ENCODE measurements around the gene TAS2R60. TPM values are rescaled to one million over a fixed set of nuclear protein-coding genes. Genes with fewer than 3 reads are reported as not detected.

TAS2R60 gene
- total RNA-seq, 1 experiment from 2014 or later: not detected

- H3K4ac ChIP-seq (ENCODE audit: low read depth, low read length): no peak overlapping the region
- peaks cover 8% of the 10 kb centered on the region for H3K4me1 ChIP-seq (ENCODE audit: insufficient read depth, low read length)
- H3K23ac ChIP-seq (ENCODE audit: insufficient read length, low read depth, low read length): no peak overlapping the region
- no peak overlapping the region for H4K5ac ChIP-seq (ENCODE audit: insufficient read length, low read depth, low read length)
- no peaks in the 10 kb centered on the region for H3K9me3 ChIP-seq (ENCODE audit: control insufficient read depth, low read depth, low read length)
- H2BK15ac ChIP-seq (ENCODE audit: low read depth, low read length): no peak overlapping the region
- no peak overlapping the region for H3T11ph ChIP-seq (ENCODE audit: low read length)
- H3K9me3 Mint-ChIP-seq: peaks cover 5 to 28% of the 10 kb centered on the region in 2 experiments; a peak in 4 of 5 replicates
- H3K18ac ChIP-seq (ENCODE audit: insufficient read length, low read depth, low read length): no peak overlapping the region
- no peak overlapping the region for H2BK5ac ChIP-seq (ENCODE audit: insufficient read length, low read length)
- H2AFZ ChIP-seq (ENCODE audit: low read length): no peak overlapping the region
- H2BK20ac ChIP-seq (ENCODE audit: low read depth, low read length, poor library complexity, severe bottlenecking): no peak overlapping the region
- DNase-seq: no peak
- H4K91ac ChIP-seq (ENCODE audit: insufficient read length, low read depth, low read length): no peak overlapping the region
- H3K27me3 ChIP-seq (ENCODE audit: insufficient read depth, low read length): no peaks in the 10 kb centered on the region
- H3K27ac Mint-ChIP-seq: peak overlapping the region; percentile 29 to 75 (median 74); a peak in 6 of 7 replicates
- H4K8ac ChIP-seq (replicated peaks; ENCODE audit: insufficient read length, low read depth, low read length): no peak overlapping the region
- no peaks in the 10 kb centered on the region for H4K20me1 ChIP-seq (ENCODE audit: control insufficient read depth, insufficient read depth, insufficient read length)
- H3K79me2 ChIP-seq (ENCODE audit: insufficient read depth, low read length): no peaks in the 10 kb centered on the region
- no peak overlapping the region for H3K14ac ChIP-seq (ENCODE audit: insufficient read depth, low read length)
- no peak for TF ChIP-seq CTCF (conservative IDR thresholded peaks at IDR 0.05)
- no peak overlapping the region for H3K4me2 ChIP-seq (ENCODE audit: insufficient read depth, insufficient read length, low read length)
- peaks cover 14 to 30% (median 24%) of the 10 kb centered on the region in 3 experiments for H3K36me3 Mint-ChIP-seq (ENCODE audit: insufficient read depth in 1 of 3, low read depth in 3 of 3)
- no CpG with 5 or more reads among the region's 1 CpG for WGBS (ENCODE audit: extremely low coverage, insufficient read length, low lambda C conversion rate)
- peaks cover 35 to 39% of the 10 kb centered on the region in 2 experiments for H3K4me1 Mint-ChIP-seq
- H3K4me3 Mint-ChIP-seq: peak overlapping the region in 1 of 2 experiments; percentile 30; a peak in 1 of 5 replicates
- no peaks in the 10 kb centered on the region; the same call in 1 of the 2 replicates for H3K27me3 Mint-ChIP-seq (ENCODE audit: low read depth)
- no peak overlapping the region for H2BK120ac ChIP-seq (ENCODE audit: low read depth, low read length, poor library complexity, severe bottlenecking)
- H3K79me1 ChIP-seq (ENCODE audit: insufficient read depth, low read depth, low read length, poor library complexity, severe bottlenecking): no peaks in the 10 kb centered on the region
- H3K23me2 ChIP-seq (ENCODE audit: insufficient read length, low read depth, low read length, poor library complexity, severe bottlenecking): no peaks in the 10 kb centered on the region
- H2AK5ac ChIP-seq (ENCODE audit: insufficient read length, low read length): no peak overlapping the region
- no peak overlapping the region for H3K27ac ChIP-seq (ENCODE audit: insufficient read length, low read depth, low read length)
- no peak overlapping the region for H3K9ac ChIP-seq (ENCODE audit: extremely low read depth, insufficient read length, low read length)
- H3K56ac ChIP-seq (ENCODE audit: insufficient read length, low read depth, low read length): no peak overlapping the region
- no peak overlapping the region for H2BK12ac ChIP-seq (ENCODE audit: insufficient read length, low read depth, low read length)
These were observed 25.4 kb upstream of the TAS2R60 start for GRCh38 chr7:143417734-143418383.
